Measurements from ENCODE around the gene STK17B. TPM values are rescaled to one million over a fixed set of nuclear protein-coding genes. Genes with fewer than 3 reads are reported as not detected.
"Not testable (repeated sequence)": the region's sequence is repeated elsewhere in the genome, so short reads cannot be mapped to it uniquely, and the experiment has no call there.

Gene STK17B
- total RNA-seq, 1 experiment from 2014 or later: 353 TPM

GRCh38 chr2:196191541-196191940, 20.2 kb upstream of the STK17B start:
- Histone ChIP-seq H2AFZ (ENCODE audit: low read length) (no peak overlapping the region), H3K79me2 (ENCODE audit: low read length) (no peaks in the 10 kb centered on the region), H3K9ac (ENCODE audit: low read length) (no peak overlapping the region), H3K9me2 (replicated peaks; ENCODE audit: insufficient read depth, low read length) (peaks cover 4% of the 10 kb centered on the region; the same call in 1 of the 2 replicates), H3K4me3 (ENCODE audit: low read length) (no peak overlapping the region), H3K4me1 (ENCODE audit: low read length) (peaks cover 13% of the 10 kb centered on the region), H3K4me2 (ENCODE audit: low read depth, low read length, poor library complexity, severe bottlenecking) (no peak overlapping the region), H4K20me1 (ENCODE audit: insufficient read depth, low read depth, low read length) (no peaks in the 10 kb centered on the region), H3K36me3 (ENCODE audit: insufficient read depth, low read length) (no peaks in the 10 kb centered on the region), H3K9me3 (ENCODE audit: low read length) (no peaks in the 10 kb centered on the region), H3K27me3 (ENCODE audit: low read length) (no peaks in the 10 kb centered on the region), H3K27ac (ENCODE audit: low read length) (no peak overlapping the region)
- no peak for DNase-seq

GRCh38 chr2:196187898-196188458, 16.6 kb upstream of the STK17B start:
- Histone ChIP-seq H3K27me3 (ENCODE audit: low read length) (no peaks in the 10 kb centered on the region), H3K79me2 (ENCODE audit: low read length) (no peaks in the 10 kb centered on the region), H3K27ac (ENCODE audit: low read length) (no peak overlapping the region), H3K9ac (ENCODE audit: low read length) (no peak overlapping the region), H2AFZ (ENCODE audit: low read length) (no peak overlapping the region), H3K4me2 (ENCODE audit: low read depth, low read length, poor library complexity, severe bottlenecking) (no peak overlapping the region), H3K9me3 (ENCODE audit: low read length) (no peaks in the 10 kb centered on the region), H3K4me1 (ENCODE audit: low read length) (peaks cover 13% of the 10 kb centered on the region), H3K4me3 (ENCODE audit: low read length) (no peak overlapping the region), H3K36me3 (ENCODE audit: insufficient read depth, low read length) (no peaks in the 10 kb centered on the region), H4K20me1 (ENCODE audit: insufficient read depth, low read depth, low read length) (no peaks in the 10 kb centered on the region), H3K9me2 (replicated peaks; ENCODE audit: insufficient read depth, low read length) (no peaks in the 10 kb centered on the region)
- no peak for DNase-seq

GRCh38 chr2:196187175-196187700, 15.9 kb upstream of the STK17B start:
- peaks cover 20% of the 10 kb centered on the region for H3K4me1 ChIP-seq (ENCODE audit: low read length)
- not testable (repeated sequence) for H3K27ac ChIP-seq (ENCODE audit: low read length); H3K4me3 ChIP-seq (ENCODE audit: low read length); H3K36me3 ChIP-seq (ENCODE audit: insufficient read depth, low read length); H3K79me2 ChIP-seq (ENCODE audit: low read length); H3K9ac ChIP-seq (ENCODE audit: low read length); H3K9me3 ChIP-seq (ENCODE audit: low read length); H3K4me2 ChIP-seq (ENCODE audit: low read depth, low read length, poor library complexity, severe bottlenecking); H3K27me3 ChIP-seq (ENCODE audit: low read length); H2AFZ ChIP-seq (ENCODE audit: low read length); H4K20me1 ChIP-seq (ENCODE audit: insufficient read depth, low read depth, low read length); H3K9me2 ChIP-seq (replicated peaks; ENCODE audit: insufficient read depth, low read length); DNase-seq

- Histone ChIP-seq H3K4me1 (ENCODE audit: low read length) (peaks cover 29% of the 10 kb centered on the region), H3K27me3 (ENCODE audit: low read length) (no peaks in the 10 kb centered on the region), H3K9ac (ENCODE audit: low read length) (no peak overlapping the region), H3K4me3 (ENCODE audit: low read length) (no peak overlapping the region), H3K79me2 (ENCODE audit: low read length) (no peaks in the 10 kb centered on the region), H2AFZ (ENCODE audit: low read length) (no peak overlapping the region), H3K36me3 (ENCODE audit: insufficient read depth, low read length) (no peaks in the 10 kb centered on the region), H3K27ac (ENCODE audit: low read length) (no peak overlapping the region), H3K9me3 (ENCODE audit: low read length) (no peaks in the 10 kb centered on the region), H3K9me2 (replicated peaks; ENCODE audit: insufficient read depth, low read length) (no peaks in the 10 kb centered on the region), H4K20me1 (ENCODE audit: insufficient read depth, low read depth, low read length) (no peaks in the 10 kb centered on the region), H3K4me2 (ENCODE audit: low read depth, low read length, poor library complexity, severe bottlenecking) (no peak overlapping the region)
- no peak for DNase-seq
Observed at GRCh38 chr2:196186266-196186980, 15.0 kb upstream of the STK17B start.

DNA sequence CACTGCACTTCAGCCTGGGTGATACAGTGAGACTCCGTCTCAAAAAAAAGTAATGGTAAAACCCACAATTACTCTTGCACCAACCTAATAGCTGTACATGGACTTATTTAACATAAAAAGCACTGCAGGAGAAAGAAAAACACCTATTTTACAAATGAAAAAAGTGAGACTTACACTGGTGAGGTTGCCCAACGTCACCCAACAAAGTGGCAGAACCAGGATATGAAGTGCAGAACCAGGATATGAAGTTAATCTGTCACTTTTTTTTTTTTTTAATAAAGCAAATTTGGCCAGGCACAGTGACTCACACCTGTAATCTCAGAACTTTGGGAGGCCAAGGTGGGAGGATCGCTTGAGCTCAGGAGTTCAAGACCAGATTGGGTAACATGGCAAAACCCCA, 13.5 kb upstream of the STK17B start:
- Histone ChIP-seq H4K20me1 (ENCODE audit: insufficient read depth, low read depth, low read length) (no peaks in the 10 kb centered on the region), H3K9me2 (replicated peaks; ENCODE audit: insufficient read depth, low read length) (no peaks in the 10 kb centered on the region), H3K4me1 (ENCODE audit: low read length) (peaks cover 32% of the 10 kb centered on the region), H3K27me3 (ENCODE audit: low read length) (no peaks in the 10 kb centered on the region), H3K9ac (ENCODE audit: low read length) (no peak overlapping the region), H3K4me3 (ENCODE audit: low read length) (no peak overlapping the region), H3K36me3 (ENCODE audit: insufficient read depth, low read length) (no peaks in the 10 kb centered on the region), H3K9me3 (ENCODE audit: low read length) (no peaks in the 10 kb centered on the region), H3K4me2 (ENCODE audit: low read depth, low read length, poor library complexity, severe bottlenecking) (no peak overlapping the region), H2AFZ (ENCODE audit: low read length) (no peak overlapping the region), H3K79me2 (ENCODE audit: low read length) (no peaks in the 10 kb centered on the region), H3K27ac (ENCODE audit: low read length) (no peak overlapping the region)
- DNase-seq: no peak

DNA sequence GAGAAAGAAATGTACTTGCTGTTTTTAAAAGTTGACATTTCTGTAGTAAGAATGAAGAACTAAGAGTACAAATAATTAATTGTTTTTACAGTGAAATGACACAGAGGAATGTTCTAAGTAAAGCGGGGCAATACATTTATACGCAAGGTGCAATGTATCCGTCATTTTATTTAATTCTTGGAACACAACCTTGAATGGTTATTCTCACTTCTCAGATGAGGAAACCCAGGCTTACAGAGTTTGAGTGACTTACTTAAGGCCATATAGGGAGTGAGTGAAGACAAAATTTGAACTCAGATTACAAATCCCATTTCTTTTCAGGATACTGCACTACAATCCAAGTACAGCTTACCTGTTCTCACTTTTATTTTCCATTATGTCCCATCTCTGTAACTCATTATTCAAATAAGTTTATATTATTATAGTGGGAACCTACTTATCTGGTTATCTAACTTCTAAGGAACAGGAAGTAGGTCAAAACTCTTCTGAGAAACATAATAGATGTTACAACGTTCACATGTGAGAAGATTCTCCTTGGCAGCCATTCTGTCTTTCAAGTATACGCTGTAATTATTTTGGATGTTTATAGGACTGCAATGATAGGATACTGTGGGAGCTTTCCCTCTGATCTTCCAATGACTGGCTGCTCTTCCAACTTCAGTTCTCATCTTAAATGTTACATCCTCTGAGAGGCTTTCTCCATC, 12.3 kb upstream of the STK17B start:
- H4K20me1 ChIP-seq (ENCODE audit: insufficient read depth, low read depth, low read length): no peaks in the 10 kb centered on the region
- H3K4me2 ChIP-seq (ENCODE audit: low read depth, low read length, poor library complexity, severe bottlenecking): peak overlapping the region; percentile 54
- no peaks in the 10 kb centered on the region for H3K36me3 ChIP-seq (ENCODE audit: insufficient read depth, low read length)
- H3K9me3 ChIP-seq (ENCODE audit: low read length): no peaks in the 10 kb centered on the region
- H3K27me3 ChIP-seq (ENCODE audit: low read length): no peaks in the 10 kb centered on the region
- no peak overlapping the region for H3K9ac ChIP-seq (ENCODE audit: low read length)
- no peaks in the 10 kb centered on the region for H3K79me2 ChIP-seq (ENCODE audit: low read length)
- peak overlapping the region; percentile 89 for H3K27ac ChIP-seq (ENCODE audit: low read length)
- DNase-seq: no peak
- peaks cover 44% of the 10 kb centered on the region for H3K4me1 ChIP-seq (ENCODE audit: low read length)
- H2AFZ ChIP-seq (ENCODE audit: low read length): peak overlapping the region; percentile 49
- H3K9me2 ChIP-seq (replicated peaks; ENCODE audit: insufficient read depth, low read length): no peaks in the 10 kb centered on the region
- no peak overlapping the region for H3K4me3 ChIP-seq (ENCODE audit: low read length)

DNA sequence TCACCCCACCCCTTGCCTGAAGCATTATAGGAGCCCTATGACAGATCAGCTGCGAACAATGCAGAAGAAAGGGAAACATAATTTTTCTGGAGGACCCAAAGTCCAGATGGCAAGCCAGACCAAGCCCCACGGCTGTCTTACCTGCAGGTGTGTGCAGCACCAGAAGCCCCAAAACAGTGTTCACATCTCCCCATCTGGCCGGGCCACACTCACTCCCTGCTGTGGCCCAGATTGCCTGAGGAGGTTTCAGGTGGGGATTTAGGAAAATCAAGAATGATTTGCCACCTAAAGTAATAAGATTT, 11.7 kb upstream of the STK17B start:
- H3K36me3 ChIP-seq (ENCODE audit: insufficient read depth, low read length): no peaks in the 10 kb centered on the region
- H4K20me1 ChIP-seq (ENCODE audit: insufficient read depth, low read depth, low read length): no peaks in the 10 kb centered on the region
- DNase-seq: peak; percentile 52
- H3K4me2 ChIP-seq (ENCODE audit: low read depth, low read length, poor library complexity, severe bottlenecking): peak overlapping the region; percentile 54
- H3K9me2 ChIP-seq (replicated peaks; ENCODE audit: insufficient read depth, low read length): no peaks in the 10 kb centered on the region
- peak overlapping the region; percentile 49 for H2AFZ ChIP-seq (ENCODE audit: low read length)
- peaks cover 49% of the 10 kb centered on the region for H3K4me1 ChIP-seq (ENCODE audit: low read length)
- no peaks in the 10 kb centered on the region for H3K79me2 ChIP-seq (ENCODE audit: low read length)
- H3K9ac ChIP-seq (ENCODE audit: low read length): peak overlapping the region; percentile 32
- H3K4me3 ChIP-seq (ENCODE audit: low read length): 0 out of 2 replicates have a peak overlapping the region, but pooled peaks have one; percentile 6
- H3K27ac ChIP-seq (ENCODE audit: low read length): peak overlapping the region; percentile 89
- no peaks in the 10 kb centered on the region for H3K9me3 ChIP-seq (ENCODE audit: low read length)
- H3K27me3 ChIP-seq (ENCODE audit: low read length): no peaks in the 10 kb centered on the region

DNA sequence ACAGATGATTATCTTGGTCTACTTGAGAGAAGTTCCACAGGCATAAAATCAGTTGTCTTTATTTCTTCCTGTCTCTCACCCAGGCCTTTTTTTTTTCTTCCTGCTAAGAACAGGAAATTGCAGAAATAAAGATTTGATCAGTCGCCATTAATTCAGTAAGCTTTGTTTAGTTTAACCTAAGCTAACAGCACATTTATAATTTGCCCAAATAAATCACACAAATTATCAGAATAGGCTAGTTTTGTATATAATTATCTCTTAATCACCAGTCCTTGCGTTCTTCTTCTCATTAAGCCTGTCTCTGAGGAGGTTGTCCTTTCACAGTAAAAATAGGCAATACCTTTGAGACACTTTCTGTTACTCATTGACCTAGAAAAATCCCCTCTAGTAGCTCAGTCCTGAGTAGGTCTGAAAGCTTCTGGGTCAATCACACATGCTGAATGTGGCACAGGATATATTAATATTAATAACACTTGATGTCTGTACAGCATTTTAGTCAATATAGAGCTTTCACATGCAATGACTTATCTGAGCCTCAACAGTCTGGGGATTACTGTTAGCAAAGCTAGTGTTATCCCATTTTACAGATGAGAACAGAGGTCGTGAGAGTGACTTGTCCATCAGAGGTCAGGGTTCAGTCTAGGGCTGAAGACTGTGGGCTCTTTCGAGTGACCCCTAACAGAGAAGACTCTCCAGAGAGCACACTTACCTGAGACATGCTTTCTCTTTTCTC, 11.2 kb upstream of the STK17B start:
- Histone ChIP-seq H4K20me1 (ENCODE audit: insufficient read depth, low read depth, low read length) (no peaks in the 10 kb centered on the region), H3K36me3 (ENCODE audit: insufficient read depth, low read length) (no peaks in the 10 kb centered on the region), H3K4me2 (ENCODE audit: low read depth, low read length, poor library complexity, severe bottlenecking) (peak overlapping the region; percentile 54), H3K27ac (ENCODE audit: low read length) (peak overlapping the region; percentile 89), H3K9ac (ENCODE audit: low read length) (peak overlapping the region; percentile 32), H3K79me2 (ENCODE audit: low read length) (no peaks in the 10 kb centered on the region), H3K4me3 (ENCODE audit: low read length) (peak overlapping the region; percentile 6; the same call in 1 of the 2 replicates), H3K4me1 (ENCODE audit: low read length) (peaks cover 54% of the 10 kb centered on the region), H2AFZ (ENCODE audit: low read length) (peak overlapping the region; percentile 49), H3K27me3 (ENCODE audit: low read length) (no peaks in the 10 kb centered on the region), H3K9me3 (ENCODE audit: low read length) (no peaks in the 10 kb centered on the region), H3K9me2 (replicated peaks; ENCODE audit: insufficient read depth, low read length) (no peaks in the 10 kb centered on the region)
- DNase-seq: peak; percentile 79
